MM.1S (cell line): ENCODE measurements around the gene MFAP3.

Experiments used
- EZH2 ChIP-seq: fragments of 300-600 bp; sonication (generic); optimal IDR thresholded peaks from 2 replicates; pipeline ENCODE3; 2017; ENCODE audit warnings: low read depth, mild to moderate bottlenecking, antibody characterized with exemption, low read length, mixed read lengths
- EZH2phosphoT487 ChIP-seq: fragments of 300-600 bp; sonication (generic); IDR thresholded peaks from 2 replicates; pipeline ENCODE4 v1.6.1; 2018; ENCODE audit warnings: antibody characterized with exemption, low read length
- TF ChIP-seq, protein P1 (sequence below): fragments of 300-600 bp; sonication (generic); IDR thresholded peaks from 2 replicates; pipeline ENCODE4 v1.5.1; 2016; ENCODE audit warnings: antibody characterized with exemption, low read length, mixed read lengths

DNA sequence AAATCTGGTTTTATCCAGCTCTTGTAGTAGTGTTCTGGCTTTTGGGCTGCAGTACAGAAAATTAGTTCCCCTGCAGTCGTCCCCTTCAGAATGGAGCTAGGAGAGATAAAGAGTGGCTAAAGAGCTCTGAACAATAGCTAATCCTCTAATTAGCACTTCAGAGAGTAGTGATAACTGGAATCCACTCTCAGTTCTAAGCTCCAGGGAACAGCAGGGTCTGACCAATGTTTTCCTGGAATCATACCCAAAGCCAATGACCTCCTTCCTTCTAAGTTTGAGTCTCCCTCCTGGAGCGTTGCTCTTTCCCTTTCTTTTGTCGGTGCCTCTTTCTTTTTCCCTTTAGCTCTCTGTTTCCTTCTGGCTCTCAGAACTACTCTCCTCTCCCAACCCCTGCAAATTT lies 47.4 kb downstream of the MFAP3 start:
- TF ChIP-seq EZH2 = no peak
- TF ChIP-seq, protein P1, sequence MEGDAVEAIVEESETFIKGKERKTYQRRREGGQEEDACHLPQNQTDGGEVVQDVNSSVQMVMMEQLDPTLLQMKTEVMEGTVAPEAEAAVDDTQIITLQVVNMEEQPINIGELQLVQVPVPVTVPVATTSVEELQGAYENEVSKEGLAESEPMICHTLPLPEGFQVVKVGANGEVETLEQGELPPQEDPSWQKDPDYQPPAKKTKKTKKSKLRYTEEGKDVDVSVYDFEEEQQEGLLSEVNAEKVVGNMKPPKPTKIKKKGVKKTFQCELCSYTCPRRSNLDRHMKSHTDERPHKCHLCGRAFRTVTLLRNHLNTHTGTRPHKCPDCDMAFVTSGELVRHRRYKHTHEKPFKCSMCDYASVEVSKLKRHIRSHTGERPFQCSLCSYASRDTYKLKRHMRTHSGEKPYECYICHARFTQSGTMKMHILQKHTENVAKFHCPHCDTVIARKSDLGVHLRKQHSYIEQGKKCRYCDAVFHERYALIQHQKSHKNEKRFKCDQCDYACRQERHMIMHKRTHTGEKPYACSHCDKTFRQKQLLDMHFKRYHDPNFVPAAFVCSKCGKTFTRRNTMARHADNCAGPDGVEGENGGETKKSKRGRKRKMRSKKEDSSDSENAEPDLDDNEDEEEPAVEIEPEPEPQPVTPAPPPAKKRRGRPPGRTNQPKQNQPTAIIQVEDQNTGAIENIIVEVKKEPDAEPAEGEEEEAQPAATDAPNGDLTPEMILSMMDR = no peak
- no peak for TF ChIP-seq EZH2phosphoT487
